GM12891 (cell line): ENCODE results near the gene GIMAP4.

Experiments
- DNase-seq: peaks from one replicate; pipeline ENCODE4 v3.0.0; 2011; ENCODE audit warnings: low spot score; ENCODE audit not compliant: insufficient read length
- FAIRE-seq: peaks from 2 replicates; lab custom pipeline; 2011; peaks lifted over from hg19 to GRCh38; lab: Jason Lieb, UNC
- PAX5 ChIP-seq: IDR thresholded peaks from 2 replicates; pipeline ENCODE4 v1.6.1; 2011; ENCODE audit warnings: low read length, moderate library complexity, mild to moderate bottlenecking; ENCODE audit not compliant: insufficient read depth, severe bottlenecking
- POLR2A ChIP-seq: IDR thresholded peaks from 2 replicates; pipeline ENCODE4 v1.6.1; 2011; ENCODE audit warnings: low read depth, low read length, control low read depth
- POLR2AphosphoS5 ChIP-seq: IDR thresholded peaks from 2 replicates; pipeline ENCODE4 v1.6.1; 2011; ENCODE audit warnings: low read depth, low read length, control low read depth
- POU2F2 ChIP-seq: IDR thresholded peaks from 2 replicates; pipeline ENCODE4 v1.6.1; 2011; ENCODE audit warnings: low read depth, mild to moderate bottlenecking, control low read depth, low read length, moderate library complexity
- SPI1 ChIP-seq: IDR thresholded peaks from 2 replicates; pipeline ENCODE4 v1.6.1; 2011; ENCODE audit warnings: low read depth, low read length, control low read depth
- TAF1 ChIP-seq: IDR thresholded peaks from 2 replicates; pipeline ENCODE4 v1.6.1; 2011; ENCODE audit warnings: low read depth, low read length, control low read depth

GIMAP4 gene

GRCh38 chr7:150562919-150563318 is 4.3 kb upstream of the GIMAP4 start:
- FAIRE-seq (no peak), DNase-seq (no peak)
- TF ChIP-seq SPI1 (no peak), POU2F2 (no peak), TAF1 (no peak), POLR2A (no peak), PAX5 (no peak), POLR2AphosphoS5 (no peak)

- TF ChIP-seq SPI1 (no peak), POLR2AphosphoS5 (no peak), POLR2A (no peak), POU2F2 (no peak), PAX5 (no peak), TAF1 (no peak)
- DNase-seq: no peak
- FAIRE-seq: no peak
These were observed 3.2 kb upstream of the GIMAP4 start for GRCh38 chr7:150564006-150564405.

- TF ChIP-seq POLR2AphosphoS5: no peak
- no peak for TF ChIP-seq PAX5
- no peak for TF ChIP-seq TAF1
- no peak for TF ChIP-seq POLR2A
- no peak for TF ChIP-seq SPI1
- TF ChIP-seq POU2F2: no peak
- DNase-seq (no peak), FAIRE-seq (no peak)
These were observed 2.6 kb upstream of the GIMAP4 start for GRCh38 chr7:150564566-150564965.

GRCh38 chr7:150565239-150565638 is 2.0 kb upstream of the GIMAP4 start:
- DNase-seq: no peak
- TF ChIP-seq POLR2A (no peak), PAX5 (no peak), POU2F2 (no peak), TAF1 (no peak), POLR2AphosphoS5 (no peak), SPI1 (no peak)
- FAIRE-seq: no peak

GRCh38 chr7:150566123-150566522 is 1.1 kb upstream of the GIMAP4 start:
- no peak for TF ChIP-seq TAF1
- no peak for TF ChIP-seq SPI1
- TF ChIP-seq POU2F2: no peak
- TF ChIP-seq POLR2AphosphoS5: no peak
- no peak for TF ChIP-seq POLR2A
- FAIRE-seq: no peak
- DNase-seq: no peak

GRCh38 chr7:150566572-150566971 is 618 bp upstream of the GIMAP4 start:
- DNase-seq: no peak
- no peak for FAIRE-seq
- TF ChIP-seq TAF1: no peak
- no peak for TF ChIP-seq POLR2AphosphoS5

GRCh38 chr7:150567871-150568301 is 696 bp downstream of the GIMAP4 start:
- FAIRE-seq: no peak
- no peak for DNase-seq
- TF ChIP-seq POU2F2: no peak
- no peak for TF ChIP-seq SPI1
- no peak for TF ChIP-seq POLR2AphosphoS5
- TF ChIP-seq POLR2A: no peak
- no peak for TF ChIP-seq PAX5
- TF ChIP-seq TAF1: no peak

GRCh38 chr7:150568714-150569113 is 1.5 kb downstream of the GIMAP4 start:
- TF ChIP-seq POU2F2 (no peak), POLR2AphosphoS5 (no peak), SPI1 (no peak), POLR2A (no peak), TAF1 (no peak), PAX5 (no peak)
- DNase-seq (no peak), FAIRE-seq (no peak)

- no peak for DNase-seq
- TF ChIP-seq TAF1 (no peak), PAX5 (no peak), POU2F2 (no peak), POLR2A (no peak), SPI1 (no peak), POLR2AphosphoS5 (no peak)
- FAIRE-seq: no peak
These were observed 2.2 kb downstream of the GIMAP4 start for GRCh38 chr7:150569245-150569955.

GRCh38 chr7:150570556-150571465 is 3.6 kb downstream of the GIMAP4 start:
- FAIRE-seq: no peak
- DNase-seq: no peak
- TF ChIP-seq TAF1 (no peak), PAX5 (no peak), POLR2AphosphoS5 (no peak), POU2F2 (no peak), POLR2A (no peak), SPI1 (no peak)
